Sigmoid colon (tissue), 3 donors: ENCODE data around the gene AQP5.

Experiments
- POLR2A ChIP-seq, 2 donors: fragments of 450-650 bp; IDR thresholded peaks; one replicate each; pipeline ENCODE4 v1.6.1; 2016; ENCODE audit warnings: antibody characterized with exemption in 2 of 2, mild to moderate bottlenecking in 2 of 2, moderate library complexity in 2 of 2
- TF ChIP-seq, protein P1 (sequence below), 4 experiments: fragments of 450-650 bp in 3 of 4; fragments of 200-600 bp in 1 of 4; IDR thresholded peaks; one replicate each; pipeline ENCODE4 v1.5.1; 2016 to 2019; ENCODE audit warnings: antibody characterized with exemption in 4 of 4, mild to moderate bottlenecking in 3 of 4, moderate library complexity in 2 of 4

DNA sequence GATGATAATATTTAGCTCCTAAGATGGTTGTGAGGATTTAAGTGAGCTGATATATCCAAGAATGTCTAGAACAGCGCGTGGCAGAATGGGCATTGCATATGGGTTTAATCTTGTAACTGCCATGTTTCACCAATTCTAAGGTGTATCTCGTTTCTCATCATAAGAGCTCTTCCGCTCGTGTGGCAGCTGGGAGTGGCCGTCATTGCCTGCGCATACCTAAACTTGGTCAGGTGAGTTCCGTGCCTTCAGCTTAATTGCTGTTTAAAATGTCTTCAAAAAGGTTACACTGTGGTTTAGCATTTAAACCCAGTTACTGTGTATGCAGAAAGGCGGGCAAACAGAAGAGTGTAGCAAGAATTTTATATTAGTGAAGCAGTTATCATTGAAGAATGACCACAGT is 15.6 kb upstream of the AQP5 start:
- TF ChIP-seq, protein P1, sequence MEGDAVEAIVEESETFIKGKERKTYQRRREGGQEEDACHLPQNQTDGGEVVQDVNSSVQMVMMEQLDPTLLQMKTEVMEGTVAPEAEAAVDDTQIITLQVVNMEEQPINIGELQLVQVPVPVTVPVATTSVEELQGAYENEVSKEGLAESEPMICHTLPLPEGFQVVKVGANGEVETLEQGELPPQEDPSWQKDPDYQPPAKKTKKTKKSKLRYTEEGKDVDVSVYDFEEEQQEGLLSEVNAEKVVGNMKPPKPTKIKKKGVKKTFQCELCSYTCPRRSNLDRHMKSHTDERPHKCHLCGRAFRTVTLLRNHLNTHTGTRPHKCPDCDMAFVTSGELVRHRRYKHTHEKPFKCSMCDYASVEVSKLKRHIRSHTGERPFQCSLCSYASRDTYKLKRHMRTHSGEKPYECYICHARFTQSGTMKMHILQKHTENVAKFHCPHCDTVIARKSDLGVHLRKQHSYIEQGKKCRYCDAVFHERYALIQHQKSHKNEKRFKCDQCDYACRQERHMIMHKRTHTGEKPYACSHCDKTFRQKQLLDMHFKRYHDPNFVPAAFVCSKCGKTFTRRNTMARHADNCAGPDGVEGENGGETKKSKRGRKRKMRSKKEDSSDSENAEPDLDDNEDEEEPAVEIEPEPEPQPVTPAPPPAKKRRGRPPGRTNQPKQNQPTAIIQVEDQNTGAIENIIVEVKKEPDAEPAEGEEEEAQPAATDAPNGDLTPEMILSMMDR (IDR thresholded peaks at IDR 0.05) = no peak
- TF ChIP-seq POLR2A (IDR thresholded peaks at IDR 0.05) = no peak
